NCI-H2227 treated with DMSO at 0.1 percent for 48 hours (cell line): ENCODE data around the gene RABEP1.

Experiments
- DNase-seq: peaks from one replicate; lab custom pipeline; 2025; lab: John Stamatoyannopoulos, UW

RABEP1 gene

DNA sequence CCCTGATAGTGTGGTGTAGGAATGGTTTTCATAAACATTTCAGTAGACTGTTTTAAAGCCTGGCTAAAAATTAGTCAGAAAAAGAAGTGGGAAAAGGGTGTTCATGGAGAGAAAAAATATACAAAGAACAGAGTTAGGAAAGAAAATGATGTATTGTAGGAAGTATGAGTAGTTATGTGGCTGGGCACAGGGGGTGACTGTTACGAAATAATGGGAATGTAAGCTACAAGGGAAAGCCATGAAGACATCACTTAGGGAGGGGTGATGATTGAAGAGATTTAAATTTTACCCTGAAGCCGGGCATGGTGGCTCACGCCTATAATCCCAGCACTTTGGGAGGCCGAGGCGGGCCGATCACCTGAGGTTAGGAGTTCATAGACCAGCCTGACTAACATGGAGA, 82.1 kb downstream of the RABEP1 start:
- no peak for DNase-seq

DNA sequence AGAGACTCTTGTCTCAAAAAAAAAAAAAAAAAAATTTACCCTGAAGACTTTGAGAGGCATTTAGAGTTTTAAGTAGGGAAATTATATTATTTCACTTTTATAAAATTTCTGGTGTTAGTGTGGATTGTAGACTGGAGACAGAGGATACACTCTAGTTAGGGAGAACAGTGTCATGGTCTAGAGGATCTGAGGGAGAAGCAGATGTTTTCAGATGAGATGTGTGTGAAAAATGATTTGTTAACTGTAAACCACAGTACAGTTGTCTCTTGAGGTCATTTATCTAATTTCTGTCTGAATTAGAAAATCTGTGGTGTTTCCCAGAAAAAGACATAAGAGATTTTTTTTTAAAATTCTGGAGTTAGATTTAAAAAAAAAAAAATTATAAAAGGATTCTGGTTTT, 82.6 kb downstream of the RABEP1 start:
- no peak for DNase-seq

DNA sequence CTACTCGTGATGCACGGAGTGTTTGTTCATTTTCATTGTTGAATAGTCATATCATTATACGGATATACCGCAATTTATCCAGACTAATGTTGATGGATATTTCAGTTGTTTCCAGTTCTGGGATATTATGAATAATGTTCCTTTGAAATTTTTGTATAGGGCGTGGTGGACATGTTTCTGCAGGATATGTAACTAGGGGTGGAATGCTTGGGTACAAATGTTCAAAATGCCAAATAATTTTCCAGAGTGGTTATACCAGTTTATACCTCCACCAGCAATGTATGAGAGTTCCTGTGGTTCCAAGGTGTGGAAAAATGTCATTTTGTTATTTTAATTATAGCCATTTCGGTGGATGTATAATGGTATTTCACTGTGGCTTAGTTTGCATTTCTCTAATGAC, 83.7 kb downstream of the RABEP1 start:
- no peak for DNase-seq

DNA sequence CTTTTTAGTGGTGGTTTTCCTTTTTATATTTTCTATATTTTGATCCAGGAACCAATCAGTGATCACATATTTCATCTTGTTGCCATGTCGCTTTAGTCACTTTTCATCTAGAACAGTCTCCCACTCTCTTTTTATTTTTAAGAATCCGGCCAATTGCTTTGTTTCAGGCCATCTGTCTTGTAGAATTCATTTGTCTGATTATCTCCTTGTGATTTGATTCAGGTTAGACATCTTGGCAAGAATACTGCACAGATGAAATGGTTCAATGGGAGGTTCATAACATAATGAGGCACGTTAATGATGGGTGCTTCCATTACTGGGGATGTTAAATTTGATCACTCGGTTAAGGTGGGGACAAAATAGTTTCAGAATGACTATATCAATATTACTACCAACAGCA, 88.3 kb downstream of the RABEP1 start:
- no peak for DNase-seq

DNA sequence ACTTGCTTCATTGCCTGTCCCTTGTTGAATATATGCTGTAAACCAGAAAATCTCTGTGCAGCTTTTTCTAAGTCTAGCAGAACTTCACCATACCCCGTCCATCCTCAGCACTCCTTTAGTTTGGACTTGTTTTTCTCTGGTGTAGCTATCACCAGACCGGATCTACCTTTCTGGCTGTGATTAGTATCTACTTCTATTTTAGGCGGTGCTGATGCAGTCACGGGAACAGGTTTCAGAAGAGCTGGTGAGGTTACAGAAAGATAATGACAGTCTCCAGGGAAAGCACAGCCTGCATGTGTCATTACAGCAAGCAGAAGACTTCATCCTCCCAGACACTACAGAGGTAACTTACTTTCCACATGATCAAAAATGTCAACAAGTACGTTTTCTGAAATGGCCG, 91.0 kb downstream of the RABEP1 start:
- peak; percentile 63 for DNase-seq

DNA sequence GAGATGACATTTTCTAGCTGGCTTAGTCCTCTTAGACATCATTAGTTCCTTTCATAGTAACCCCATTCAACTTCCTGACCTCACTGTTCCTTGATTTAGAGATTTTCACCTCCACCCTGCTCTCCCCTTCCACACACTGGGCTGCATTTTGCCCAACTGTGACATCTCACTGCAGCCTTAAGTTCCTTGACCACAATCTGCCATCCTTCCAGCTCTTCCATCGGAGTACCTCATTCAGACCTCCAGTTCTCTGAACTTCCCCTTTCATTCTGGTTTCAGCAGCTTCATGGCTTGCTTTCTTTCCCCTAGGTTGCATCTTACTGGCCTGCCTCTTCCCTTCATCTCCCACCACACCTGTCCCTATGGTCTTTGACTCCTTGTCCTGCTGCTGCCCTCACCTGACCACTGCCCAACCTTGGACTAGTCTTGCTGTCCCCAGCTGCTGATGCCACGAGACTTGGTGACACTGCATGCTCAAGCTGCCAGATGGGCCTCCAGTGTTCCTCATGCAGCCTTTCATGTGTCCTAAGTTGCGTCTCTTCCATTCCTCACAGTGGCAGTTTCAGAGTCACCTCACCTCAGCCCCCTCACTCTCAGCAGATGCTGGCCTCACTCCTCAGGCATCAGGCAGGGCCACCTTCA, 96.6 kb downstream of the RABEP1 start:
- no peak for DNase-seq

DNA sequence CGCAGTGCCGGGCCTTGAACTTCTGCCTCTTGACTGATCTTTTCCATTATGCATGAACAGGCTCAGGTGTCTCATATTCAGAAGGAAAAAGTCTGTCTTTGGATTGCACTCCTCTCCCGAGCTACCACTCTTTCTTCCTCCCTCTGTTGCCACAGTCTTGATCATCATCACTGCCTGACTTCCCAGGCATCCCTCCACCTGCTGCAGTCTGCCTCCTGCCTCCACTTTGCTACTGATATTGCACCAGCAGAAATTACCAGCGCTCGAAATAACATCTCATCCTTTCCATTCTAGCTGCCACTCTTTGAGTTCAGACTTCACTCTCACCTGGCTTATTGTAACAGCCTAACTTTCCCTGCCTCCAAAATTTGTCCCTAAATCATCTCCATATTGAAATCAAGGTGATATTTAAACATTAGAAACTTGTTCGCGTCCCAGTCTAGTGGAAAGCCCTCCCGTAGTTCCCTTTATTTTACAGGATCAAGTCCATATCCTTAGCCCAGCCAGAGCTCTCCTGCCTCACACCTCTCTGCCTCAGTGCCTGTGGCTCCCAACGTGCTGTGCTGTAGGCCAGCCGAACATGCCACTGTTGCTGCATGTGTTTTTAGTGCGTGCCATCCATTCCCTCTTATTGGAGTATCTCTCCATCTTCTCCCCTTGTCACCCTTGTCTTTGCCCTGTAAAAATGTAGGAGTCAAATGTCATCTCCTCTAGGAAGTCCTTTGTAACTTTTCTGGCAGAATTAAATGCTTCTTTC, 97.4 kb downstream of the RABEP1 start:
- DNase-seq, result no peak

DNA sequence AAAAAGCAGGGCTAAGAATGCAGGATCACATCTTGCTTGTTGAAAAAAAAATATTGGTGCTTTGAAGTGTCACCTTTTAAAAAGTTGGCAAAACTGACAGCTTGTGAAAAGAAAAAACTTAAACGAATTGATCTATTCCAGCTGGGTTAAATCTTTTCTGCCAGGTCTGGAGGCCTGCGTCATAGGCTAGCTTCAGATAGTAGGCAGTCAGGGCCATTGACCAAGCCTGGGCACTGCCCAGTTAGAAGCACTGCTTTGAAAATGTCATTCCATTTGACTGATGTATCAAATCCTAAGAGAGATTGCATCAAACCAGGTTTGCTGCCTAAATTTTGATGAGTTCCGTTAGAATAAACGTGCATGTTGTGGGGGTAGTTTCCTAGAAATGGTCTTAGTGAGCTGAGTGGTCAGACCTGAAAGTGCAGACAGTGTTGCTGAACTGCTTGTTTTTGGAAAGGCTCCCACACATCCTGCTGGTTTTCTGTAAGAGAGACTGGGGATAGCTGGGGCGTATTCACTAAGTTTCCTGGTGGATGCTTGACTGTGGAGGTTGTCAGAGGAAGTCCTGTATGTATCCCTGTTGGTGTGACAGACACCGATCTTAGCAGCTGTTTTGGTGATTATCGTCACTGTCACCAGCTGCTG, 98.5 kb downstream of the RABEP1 start:
- no peak for DNase-seq

DNA sequence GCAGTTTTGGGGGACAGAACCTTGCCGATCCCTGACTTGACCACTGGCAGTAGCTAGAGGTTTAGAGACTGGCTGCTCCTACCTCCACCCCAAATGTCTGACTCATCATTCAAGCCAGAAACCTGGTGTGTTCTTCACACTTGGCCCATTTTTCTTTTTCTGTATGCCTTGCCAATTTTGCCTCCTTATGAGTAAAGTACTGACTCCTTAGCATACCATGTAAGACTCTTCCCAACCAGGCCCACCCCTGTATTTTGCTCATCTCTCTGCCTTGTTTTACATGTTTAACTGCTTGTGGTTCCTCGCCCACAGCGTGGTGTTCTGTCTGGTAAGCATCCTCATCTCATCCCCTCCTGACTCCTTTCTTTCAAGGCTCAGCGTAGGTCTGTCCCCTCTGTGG, 99.5 kb downstream of the RABEP1 start:
- DNase-seq, result no peak

DNA sequence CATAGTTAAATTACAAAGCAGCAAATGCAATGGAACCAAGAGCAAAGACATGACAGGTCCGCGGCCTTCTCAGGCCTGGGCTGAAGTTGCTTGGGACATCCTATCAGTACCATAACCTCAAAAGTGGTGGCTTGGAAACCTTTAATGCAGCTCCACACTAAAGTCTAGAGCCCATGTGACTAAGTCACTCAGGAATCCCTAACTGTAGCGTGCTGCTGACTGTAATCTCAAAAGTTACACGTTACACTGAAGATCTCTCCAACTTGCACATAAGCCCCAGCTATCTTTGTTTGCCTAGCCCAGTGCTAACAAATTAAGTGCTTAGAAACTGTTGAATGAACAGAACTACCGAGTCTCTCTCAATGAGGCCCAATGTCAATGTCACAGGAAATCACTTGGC, 109.6 kb downstream of the RABEP1 start:
- no peak for DNase-seq

DNA sequence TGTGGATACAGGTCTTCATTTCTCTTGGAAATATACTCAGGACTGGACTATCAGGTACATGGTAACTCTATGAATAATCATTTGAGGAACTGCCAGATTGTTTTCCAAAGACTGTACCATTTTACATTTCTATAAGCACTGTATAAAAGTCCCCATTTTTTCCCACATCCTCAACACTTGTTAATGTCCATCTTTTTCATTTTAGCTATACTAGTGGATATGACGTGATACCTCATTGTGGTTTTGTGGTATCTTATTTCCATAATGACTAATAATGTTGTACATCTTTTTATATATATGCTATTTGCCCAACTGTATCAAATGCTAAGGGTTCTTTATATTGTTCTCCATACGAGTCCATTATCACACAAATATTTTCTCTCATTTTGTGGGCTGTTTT, 114.5 kb downstream of the RABEP1 start:
- no peak for DNase-seq

DNA sequence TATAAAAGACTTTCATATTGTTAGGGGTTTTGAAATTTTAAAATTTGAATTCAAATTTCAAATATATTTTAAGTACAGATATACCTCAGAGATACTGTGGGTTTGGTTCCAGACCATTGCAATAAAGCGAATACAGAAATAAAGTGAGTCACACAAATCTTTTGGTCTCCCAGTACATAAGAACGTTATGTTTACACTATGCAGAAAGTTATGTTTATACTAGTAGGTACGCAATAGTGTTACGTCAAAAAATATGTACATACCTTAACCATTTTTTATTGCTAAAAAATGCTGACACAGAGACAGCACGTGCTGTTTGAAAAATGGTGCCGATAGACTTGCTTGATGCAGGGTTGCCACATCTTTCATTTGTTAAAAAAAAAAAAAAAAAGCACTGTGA, 117.7 kb downstream of the RABEP1 start:
- no peak for DNase-seq

DNA sequence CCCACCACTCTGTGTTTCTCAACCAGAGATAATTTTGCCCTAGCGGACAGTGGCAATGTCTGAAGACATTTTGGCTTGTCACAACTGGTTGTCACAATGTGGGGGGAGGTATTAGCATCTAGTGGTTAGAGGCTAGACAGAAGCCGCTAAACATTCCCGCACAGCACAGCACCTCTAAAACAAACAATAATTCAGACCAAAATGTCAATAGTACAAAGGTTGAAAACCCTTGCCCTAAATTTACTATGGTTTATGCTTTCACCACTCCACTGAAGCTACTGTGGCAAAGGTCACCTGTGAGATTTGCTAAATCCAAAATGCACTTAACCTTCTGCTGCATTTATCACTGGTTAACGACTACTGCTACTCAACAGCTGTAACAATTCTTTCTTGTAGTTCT, 123.3 kb downstream of the RABEP1 start:
- DNase-seq, result no peak

DNA sequence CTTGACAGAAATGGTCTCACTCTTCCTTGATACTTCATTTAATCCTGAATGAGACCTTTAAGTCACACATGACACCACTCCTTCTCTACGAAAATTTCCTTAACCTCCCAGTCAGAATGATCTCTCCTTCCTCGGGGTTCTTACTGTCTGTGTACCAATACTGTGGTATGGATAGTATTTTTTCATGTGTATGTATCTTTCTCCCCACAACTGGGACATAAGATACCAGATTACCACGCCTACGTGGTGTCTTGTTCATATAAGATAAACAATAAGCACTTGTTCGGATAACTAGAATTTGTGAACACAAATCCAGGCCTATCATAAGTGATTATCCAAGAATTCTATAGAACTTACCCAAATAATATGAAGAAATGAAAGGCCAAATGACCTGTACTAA, 126.1 kb downstream of the RABEP1 start:
- no peak for DNase-seq

DNA sequence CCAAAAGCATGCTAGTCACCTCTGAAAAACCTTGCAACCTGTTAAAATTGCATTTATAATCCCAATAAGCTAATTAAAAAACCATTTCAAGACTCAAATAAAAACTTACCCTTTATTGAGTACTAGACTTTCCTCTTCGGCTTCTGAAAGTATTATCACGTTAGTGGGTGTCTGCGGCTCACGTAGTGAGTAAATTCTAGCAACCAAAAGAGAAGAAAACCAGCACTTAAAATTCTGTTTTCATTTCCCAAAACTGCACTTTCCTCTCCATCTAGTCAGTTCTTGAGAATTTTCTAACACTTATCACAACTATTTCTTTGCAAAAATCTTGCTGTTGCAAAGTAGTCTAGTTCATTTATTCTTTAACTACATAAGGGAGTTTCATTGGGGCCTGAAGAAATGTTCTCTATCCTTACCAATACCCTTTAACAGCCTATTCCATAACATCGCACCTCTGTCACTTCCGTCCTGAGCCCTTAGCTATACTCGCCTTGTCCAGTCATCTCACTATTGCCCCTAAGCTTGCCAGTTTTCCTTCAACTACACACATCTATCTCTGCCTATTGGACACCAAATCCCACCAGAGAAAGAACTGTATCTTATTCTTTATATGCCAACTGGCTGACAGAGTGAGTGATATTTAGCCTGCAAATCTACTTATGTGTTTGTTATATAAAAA, 128.6 kb downstream of the RABEP1 start:
- DNase-seq, result no peak

DNA sequence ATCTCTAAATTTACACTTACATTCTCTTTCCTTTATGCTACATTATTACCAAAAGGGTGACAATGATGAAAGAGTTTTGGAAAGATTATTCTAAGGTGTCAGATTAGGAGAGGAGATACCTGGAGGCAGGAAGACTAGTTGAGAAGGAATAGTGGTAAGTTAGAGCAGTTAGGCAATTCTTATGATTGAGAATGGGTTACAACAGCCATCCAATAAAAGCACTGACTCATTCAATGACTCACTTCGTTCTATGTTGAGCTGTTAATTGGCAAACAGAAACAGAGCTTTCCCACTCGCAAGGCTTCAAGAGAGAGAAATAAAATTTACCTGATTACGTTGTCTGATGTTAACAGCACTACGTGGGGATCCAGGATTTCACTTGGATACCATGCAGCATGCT, 131.6 kb downstream of the RABEP1 start:
- DNase-seq, result no peak

DNA sequence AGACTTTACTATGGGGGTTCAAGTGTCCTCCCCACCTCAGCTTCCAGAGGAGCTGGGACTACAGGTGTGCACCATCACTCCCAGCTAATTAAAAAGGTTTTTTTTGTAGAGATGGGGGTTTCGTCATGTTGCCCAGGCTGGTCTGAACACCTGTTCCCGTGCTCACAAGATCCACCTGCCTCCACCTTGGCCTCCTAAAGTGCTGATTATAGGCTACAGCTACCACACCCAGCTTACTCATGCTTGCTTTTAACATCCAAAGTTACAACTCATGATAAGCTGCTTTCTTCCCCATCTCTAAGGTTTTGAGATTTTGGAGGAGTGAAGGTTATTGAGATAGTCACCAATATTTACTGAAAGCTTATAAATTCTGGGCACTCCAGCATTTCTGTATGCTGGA, 134.8 kb downstream of the RABEP1 start:
- no peak for DNase-seq

DNA sequence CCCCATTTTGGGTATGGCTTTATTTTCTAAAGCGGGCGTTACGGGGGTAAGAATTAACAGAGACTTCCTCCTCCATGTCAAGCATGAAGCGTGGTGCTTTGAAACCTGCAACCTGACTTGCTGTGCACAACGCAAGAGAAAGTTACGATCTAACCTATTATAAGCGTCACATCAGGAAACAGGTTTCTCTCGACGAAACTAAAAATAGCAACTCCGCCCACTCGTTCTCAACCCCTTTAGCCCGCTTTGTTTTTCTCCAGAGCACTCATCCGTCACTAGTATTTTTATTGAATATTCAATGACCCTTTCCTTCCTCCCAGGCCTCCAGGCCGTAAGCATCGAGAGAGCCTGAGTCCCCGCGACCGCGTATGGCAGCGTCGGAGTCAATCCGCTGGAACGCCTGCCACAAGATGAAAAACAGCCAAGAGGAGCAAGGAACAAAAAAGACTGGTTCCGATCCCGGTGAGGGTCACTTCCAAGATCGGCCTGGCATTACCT, 136.8 kb downstream of the RABEP1 start:
- DNase-seq, result peak; percentile 27

DNA sequence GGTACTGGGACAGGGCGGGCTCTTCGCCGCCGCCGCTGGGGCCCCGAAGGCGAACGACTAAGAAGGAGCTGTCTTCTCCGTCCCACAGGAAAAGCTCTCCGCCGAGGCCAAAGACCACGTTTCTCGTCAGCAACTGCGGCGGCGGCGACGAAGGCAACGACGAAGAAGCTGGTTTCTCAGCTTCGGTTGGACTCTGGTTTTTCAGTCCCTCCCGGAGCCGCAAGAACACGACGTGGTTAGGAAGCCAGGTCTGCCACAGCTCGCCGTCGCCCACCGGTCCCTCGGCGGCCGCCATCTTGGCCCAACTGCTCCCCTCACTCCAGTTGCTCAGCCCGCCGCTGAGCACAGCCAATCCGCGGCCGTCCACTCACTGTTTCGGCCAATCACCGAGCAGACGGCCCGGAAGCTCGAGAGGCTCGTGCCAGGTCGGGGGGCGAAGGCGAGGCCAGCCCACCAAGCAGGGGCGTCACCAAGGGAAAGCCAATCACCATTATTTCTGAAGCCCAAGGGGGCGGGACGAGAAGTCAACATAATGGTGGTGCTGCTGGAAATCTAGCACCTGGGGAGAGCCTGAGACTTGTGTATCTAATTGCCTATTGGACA, 137.4 kb downstream of the RABEP1 start, which contains the start of gene NUP88:
TSS of gene NUP88 (minus strand) at position 307 of the 603 bp plus-strand sequence. CDS start at position 295, 12 bp downstream.
- peak; percentile 94 for DNase-seq

DNA sequence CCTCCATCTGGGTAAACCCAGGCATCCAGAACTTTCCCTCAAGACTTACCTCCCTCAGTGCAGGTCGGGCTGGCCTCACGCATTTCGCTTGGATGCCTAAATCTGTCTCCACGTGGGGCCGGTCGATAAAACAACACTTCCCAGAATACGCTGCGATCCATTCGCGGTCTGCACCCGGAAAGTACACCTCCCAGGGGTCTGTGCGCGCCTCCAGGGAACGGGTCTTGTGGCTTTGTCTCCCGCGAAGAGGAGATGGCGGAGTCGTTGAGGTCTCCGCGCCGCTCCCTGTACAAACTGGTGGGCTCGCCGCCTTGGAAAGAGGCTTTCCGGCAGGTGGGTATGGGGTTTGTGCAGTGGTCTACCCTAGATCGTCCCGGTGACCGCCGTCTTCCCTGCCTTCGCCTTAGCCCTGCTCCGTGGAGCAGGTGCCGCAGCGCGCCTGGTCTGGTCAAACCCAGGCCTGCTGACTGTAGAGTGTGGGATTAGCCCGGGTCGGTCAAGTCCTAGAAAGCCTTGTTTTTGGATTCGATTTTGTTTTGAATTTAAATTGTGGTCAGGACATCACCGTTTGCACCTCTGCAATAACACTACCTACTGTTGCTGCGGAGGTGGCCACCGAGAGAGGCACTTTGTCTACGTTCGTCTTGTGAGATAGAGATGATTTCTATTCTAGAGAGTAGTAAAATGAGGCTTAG, 138.0 kb downstream of the RABEP1 start, which contains the start of gene RPAIN:
TSS of gene RPAIN (plus strand) at position 224 of the 695 bp plus-strand sequence. CDS start at position 253, 29 bp downstream.
- peak; percentile 94 for DNase-seq

DNA sequence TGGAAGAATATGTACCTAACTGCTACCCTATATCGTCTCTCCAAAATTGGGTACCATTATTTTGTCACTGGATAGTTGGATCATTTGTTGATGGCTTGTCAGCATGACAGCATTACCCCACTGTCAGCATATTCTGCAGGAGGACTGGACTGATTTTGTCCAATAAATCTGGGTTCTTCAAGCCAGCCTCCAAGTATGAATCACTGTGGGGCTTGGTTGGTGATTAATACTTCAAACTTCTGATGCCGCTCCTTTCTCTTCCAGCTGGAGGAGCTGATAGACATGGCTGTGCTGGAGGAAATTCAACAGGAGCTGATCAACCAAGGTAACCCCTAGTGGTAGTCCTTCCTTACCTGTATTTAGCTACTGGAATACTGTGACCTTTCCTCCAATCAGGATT, 140.4 kb downstream of the RABEP1 start:
- no peak for DNase-seq
